Retina (tissue), 1 donor: Measurements from ENCODE around the gene CDKAL1.
"Not testable (repeated sequence)": the region's sequence is repeated elsewhere in the genome, so short reads cannot be mapped to it uniquely, and the experiment has no call there.

Experiments
- DNase-seq: peaks from one replicate; pipeline ENCODE4 v3.0.0-alpha.2; 2016

CDKAL1 gene

GRCh38 chr6:20751293-20751935 is 217.2 kb downstream of the CDKAL1 start:
- no peak for DNase-seq

- DNase-seq, result no peak
Observed at GRCh38 chr6:20755631-20756030, 221.4 kb downstream of the CDKAL1 start.

DNA sequence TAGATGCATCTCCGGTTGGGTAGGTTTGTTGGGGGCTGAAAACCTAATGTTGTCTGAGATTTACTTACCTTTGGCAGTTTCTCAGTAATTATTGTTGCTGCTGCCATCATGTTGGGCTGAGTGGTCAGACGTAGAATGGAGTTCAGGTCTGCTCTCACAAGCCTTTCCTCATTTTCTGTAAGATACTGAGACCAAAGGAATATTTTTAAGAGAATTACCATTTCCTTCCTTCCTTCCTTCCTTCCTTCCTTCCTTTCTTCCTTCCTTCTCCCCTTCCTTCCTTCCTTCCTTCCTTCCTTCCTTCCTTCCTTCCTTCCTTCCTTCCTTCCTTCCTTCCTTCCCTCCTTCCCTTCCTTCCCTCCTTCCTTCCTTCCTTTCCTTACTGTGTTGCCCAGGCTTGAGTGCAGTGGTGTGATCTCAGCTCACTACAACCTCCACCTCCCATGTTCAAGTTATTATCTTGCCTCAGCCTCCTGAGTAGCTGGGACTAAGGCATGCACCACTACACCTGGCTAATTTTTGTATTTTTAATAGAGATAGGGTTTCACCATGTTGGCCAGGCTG is 222.4 kb downstream of the CDKAL1 start:
- not testable (repeated sequence) for DNase-seq

- no peak for DNase-seq
Observed at GRCh38 chr6:20757761-20758160, 223.5 kb downstream of the CDKAL1 start.

DNA sequence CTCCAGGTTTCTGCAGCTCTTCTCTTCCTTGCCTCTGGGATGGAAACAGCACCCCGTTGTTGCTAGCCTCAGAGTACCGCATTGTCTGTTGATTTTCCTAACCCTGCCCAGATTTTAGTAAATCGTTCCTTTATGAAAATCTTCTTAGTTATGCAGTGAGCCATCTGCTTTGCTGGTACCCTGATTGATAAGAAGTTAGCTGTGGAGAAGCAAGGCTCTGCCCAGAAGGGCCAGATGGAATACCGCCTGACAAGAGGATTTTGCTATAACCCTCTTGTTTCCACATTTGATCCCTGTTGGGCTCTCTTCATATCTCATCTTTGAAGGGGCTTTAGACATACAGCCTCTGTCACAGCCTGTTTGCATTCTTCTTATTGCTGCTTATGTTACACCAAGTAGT is 229.0 kb downstream of the CDKAL1 start:
- no peak for DNase-seq

DNA sequence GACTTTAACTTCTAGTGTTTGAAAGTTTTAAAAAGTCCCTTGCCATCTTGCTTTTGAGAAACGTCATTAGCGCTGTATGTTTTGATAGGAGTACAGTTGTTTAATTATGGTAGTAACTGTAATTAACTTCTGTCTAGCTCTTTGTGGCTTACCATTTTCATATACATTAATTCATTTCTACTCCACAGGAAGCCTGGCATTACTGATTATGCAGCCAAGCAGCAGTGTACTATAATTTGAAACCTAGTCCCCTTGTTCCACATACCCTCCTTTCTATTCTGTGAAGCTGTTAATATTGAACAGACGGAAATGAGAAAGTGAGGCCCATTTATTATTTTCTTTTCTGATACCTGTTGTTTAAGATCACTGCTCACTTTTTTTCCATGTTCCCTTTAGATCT is 235.4 kb downstream of the CDKAL1 start:
- no peak for DNase-seq

- no peak for DNase-seq
Observed at GRCh38 chr6:20770773-20771172, 236.5 kb downstream of the CDKAL1 start.

DNA sequence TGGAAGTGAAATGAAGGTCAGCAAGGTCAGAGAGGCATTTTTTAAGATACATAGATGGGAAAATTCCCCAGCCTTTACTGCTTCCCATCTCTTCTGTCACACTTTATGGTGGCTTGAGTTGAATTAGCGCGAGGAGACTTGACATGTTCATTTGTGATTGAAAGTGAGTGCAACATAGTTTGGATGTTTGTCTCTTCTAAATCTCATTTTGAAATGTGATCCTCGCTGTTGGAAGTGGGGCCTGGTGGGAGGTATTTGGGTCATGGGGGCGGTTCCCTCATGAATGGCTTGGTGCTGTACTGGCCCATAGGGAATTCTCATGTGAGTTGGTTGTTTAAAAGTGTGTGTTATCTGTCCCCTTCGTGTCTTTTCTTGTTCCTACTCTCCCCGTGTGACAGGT is 237.2 kb downstream of the CDKAL1 start:
- peak; percentile 61 for DNase-seq

DNA sequence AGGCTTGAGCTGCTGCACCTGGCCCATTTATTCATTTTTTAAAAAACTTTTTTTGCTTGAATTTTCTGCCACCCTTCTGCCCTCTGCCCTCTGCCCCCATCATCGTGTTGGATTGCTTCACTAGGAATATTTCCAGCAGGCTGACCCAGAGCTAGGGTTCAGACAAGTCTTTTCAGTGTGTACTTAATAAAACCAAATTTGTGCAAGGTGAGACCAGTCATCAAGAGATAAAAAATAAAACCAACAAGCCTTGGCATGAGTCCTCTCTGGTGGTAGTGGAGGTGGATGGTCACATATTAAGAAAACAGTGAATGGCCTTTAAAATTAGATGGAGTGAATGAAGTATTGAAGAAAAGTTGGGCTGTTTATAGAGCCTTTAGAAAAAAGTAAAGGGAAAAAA is 239.6 kb downstream of the CDKAL1 start:
- no peak for DNase-seq

DNA sequence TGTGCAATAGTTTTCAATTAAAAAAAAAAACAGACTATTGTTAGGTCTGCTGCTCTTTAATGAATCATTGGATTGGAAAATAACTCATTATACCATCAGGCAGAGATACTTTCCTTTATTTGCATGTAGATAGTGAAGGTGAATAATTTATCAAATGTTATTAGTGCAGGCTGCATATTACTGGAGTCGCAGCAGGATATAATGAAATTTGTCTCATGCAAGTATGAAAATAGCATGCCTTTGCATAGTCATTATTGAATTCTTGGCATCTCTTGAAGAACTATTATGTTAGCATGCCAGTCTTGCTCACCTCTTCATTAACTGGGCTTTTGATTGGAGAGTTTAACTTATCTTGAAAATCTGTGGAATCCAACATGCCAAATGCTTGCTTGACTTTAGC is 241.7 kb downstream of the CDKAL1 start:
- no peak for DNase-seq

DNA sequence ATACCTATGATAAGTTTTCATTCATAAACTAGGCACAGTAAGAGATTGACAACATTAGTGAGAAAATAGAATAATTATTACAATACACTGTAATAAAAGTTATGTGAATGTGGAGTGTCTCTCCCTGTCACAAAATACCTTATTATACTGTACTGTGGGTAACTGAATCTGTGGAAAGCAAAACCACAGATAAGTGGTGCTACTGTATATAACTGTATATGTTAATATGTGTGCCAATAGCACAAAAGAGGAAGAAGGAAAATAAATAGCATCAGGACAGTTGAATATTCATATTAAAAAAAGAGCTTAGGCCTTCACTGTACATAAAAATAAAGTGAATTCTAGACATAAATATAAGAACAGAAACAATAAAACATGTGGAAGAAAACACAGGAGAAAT is 243.5 kb downstream of the CDKAL1 start:
- DNase-seq, result no peak

DNA sequence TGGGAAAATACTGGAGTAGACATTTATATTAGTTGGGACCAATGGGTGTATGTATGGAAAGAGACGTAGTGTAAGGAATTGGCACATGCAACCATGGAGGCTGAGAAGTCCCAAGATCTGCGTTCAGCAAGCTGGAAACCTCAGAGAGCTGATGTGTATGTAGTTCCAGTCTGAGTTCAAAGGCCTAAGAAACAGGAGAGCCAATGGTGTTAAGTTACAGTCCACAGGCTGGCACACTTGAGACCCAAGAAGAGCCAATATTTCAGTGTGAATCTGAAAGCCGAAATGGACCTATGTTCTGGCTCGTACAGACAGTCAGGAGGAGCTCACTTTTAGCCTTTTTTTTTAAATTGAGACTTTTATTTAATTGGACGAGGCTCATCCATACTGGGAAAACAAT is 244.2 kb downstream of the CDKAL1 start:
- no peak for DNase-seq

- no peak for DNase-seq
Observed at GRCh38 chr6:20778912-20779311, 244.7 kb downstream of the CDKAL1 start.

- no peak for DNase-seq
Observed at GRCh38 chr6:20789162-20789561, 254.9 kb downstream of the CDKAL1 start.

- DNase-seq, result no peak
Observed at GRCh38 chr6:20790032-20790791, 256.0 kb downstream of the CDKAL1 start.

DNA sequence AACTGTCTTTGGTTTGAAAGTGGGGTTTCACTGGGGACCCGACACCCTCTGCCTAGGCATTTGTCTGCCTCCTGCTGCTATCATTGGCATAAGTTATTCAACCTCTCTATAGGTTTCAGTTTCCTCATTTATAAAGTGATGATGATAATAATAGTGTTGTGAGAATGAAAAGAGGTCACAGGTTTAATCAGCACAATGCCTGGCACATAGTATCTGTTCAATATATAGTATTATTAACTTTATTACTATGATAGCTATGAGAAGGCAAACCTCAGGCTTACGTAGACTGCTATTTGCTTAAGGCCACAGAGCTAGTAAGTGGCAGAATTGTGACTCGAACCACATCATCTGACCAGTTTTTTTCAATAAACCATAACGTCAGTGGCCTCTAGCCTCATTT is 256.8 kb downstream of the CDKAL1 start:
- no peak for DNase-seq

DNA sequence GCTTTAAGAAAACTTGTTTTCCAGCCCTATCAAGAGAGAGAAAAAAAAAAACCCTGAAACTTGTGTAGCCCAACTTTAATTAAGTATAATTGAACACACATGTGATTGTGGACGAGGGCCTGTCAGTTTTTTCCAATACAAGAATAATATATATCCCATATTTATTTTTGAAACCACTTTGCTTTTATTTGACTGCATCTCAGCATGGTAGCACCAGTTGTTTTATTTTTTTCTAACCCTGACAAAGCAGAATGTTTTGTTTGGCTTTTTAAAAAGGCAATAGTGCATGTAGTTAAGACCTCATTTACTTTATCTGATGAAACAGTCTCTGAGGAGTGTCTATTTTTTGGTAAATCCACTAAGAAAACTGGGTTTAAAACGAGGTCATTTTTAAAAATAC is 257.7 kb downstream of the CDKAL1 start:
- no peak for DNase-seq

DNA sequence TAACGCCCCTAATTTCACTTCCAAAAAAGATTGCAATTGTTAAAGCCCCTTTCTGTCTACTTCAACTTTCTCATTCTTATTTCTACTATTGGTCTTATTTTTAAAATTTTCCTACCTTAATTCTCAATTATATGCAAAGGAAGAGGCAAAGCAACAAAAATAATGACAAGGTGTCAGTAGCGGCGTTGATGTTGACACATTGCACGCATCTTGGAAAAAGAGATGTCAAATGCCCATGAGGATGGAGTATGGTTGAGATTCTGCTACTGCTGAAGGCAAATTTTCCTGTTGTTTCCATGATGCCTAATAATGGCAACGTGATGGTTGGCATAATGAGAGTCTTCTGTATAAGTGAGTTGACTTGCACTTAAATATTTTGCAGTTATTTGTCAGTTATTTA is 258.9 kb downstream of the CDKAL1 start:
- no peak for DNase-seq

DNA sequence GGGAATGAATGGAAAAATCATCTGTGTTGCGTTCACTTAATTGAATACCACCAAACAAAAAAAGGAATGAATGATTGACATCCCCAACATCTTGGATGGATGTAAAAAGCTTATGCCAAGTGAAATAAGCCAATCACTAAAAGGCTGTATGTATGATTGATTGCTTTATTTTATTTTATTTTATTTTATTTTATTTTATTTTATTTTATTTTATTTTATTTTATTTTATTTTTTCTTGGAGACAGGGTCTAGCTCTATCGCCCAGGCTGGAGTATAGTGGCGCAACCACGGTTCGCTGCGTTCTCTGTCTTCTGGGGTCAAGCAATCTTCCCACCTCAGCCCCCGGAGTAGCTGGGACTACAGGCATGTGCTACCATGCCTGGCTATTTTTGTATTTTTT is 263.3 kb downstream of the CDKAL1 start:
- DNase-seq, result no peak

DNA sequence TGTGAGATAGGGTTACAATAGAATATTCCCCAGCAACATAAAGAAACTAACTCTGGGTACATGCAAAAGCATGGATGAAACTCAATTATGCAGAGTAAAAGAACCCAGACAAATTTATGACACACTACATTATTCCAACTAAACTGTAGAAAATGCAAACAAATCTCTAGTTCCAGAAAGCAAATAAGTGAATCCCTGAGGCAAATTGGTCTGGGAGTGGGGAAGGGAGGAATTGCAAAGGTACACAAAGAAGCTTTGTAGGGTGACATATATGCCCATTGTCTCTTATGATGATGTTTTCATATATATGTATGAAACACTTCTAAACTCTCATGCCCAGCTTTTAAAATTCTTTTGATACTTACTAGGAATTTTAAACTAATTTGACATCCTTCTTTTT is 266.0 kb downstream of the CDKAL1 start:
- no peak for DNase-seq

DNA sequence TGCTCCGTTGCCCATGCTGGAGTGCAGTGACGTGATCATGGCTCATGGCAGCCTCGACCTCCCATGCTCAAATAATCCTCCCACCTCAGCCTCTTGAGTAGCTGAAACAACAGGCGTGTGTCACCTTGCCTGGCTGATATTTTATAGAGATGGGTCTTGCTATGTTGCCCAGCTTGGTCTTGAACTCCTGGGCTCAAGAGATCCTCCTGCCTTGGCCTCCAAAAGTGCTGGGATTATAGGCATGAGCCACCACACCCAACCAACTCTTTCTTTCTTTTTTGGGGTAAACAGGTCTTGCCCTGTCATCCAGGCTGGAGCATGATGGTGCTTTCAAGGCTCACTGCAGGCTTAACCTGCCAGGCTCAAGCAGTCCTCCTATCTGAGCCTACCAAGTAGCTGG is 266.4 kb downstream of the CDKAL1 start:
- no peak for DNase-seq

DNA sequence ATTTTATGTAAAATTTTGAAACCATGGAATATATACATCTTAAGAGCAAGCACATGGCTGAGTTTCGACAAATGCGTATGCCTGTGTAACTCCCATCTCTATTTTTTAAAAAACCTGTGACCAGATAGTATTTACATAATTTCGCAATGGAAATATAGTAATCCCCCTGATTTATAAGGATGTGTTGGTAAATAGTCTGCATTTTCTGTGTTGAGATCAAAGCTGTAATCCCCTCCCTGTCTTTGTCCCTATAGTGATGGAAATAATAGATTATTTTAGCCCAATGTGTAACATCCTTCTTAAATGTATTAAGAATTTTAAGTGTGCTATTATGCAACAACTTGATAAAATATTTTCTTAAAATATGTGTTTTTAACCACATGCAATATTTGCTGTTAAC is 267.3 kb downstream of the CDKAL1 start:
- no peak for DNase-seq

DNA sequence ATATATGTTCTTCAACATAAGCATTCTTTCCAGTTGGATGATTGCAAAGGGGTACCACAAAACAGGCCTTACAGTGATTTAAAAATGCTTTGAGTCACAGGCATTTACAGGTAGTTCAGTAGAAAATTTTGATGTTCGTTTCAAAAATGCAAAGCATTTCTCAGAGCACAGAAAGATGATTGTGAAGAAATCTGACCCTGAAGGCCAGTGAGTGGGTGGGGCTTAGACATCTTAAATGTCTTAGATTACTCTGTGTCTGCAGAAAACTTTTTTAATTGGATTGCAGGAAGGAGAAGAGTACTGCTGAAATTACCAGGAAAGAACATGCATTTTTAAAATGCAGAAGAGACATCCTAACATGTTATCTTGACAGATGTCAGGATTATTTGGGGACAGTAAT is 268.3 kb downstream of the CDKAL1 start:
- DNase-seq, result no peak

- DNase-seq, result no peak
Observed at GRCh38 chr6:20805021-20805420, 270.8 kb downstream of the CDKAL1 start.

- DNase-seq, result no peak
Observed at GRCh38 chr6:20806669-20807068, 272.4 kb downstream of the CDKAL1 start.
